Gastrocnemius medialis (tissue), 4 donors: Measurements from ENCODE around the gene OR5K1. TPM values are rescaled to one million over a fixed set of nuclear protein-coding genes. Genes with fewer than 3 reads are reported as not detected.

Source experiments
- ATAC-seq, 2 donors: fragments of 150-250 bp; one replicate each; pipeline ENCODE4 v1.9.1; 2016
- DNase-seq, 2 donors: peaks; one replicate each; pipeline ENCODE4 v3.0.0-alpha.2; 2019
- H3K27ac ChIP-seq, 4 donors: fragments of 200-600 bp; sonication (generic); 1 replicate in 1 of 4; 2 replicates in 3 of 4; pipeline ENCODE4 v1.5.1; 2016 to 2018; ENCODE audit warnings: mild to moderate bottlenecking in 2 of 4, moderate library complexity in 1 of 4
- H3K27me3 ChIP-seq, 3 donors: fragments of 200-600 bp; sonication (generic) in 2 of 3; 1 replicate in 1 of 3; 2 replicates in 2 of 3; pipeline versions ENCODE4 v1.5.1 to v1.6.0; 2016 to 2019; ENCODE audit warnings: mild to moderate bottlenecking in 1 of 3, moderate library complexity in 1 of 3
- H3K36me3 ChIP-seq, 2 donors: fragments of 200-600 bp; sonication (generic) in 1 of 2; one replicate each; pipeline ENCODE4 v1.5.1; 2017 to 2018
- H3K4me1 ChIP-seq, 2 donors: fragments of 200-600 bp; sonication (generic) in 1 of 2; one replicate each; pipeline ENCODE4 v1.5.1; 2016 to 2017; ENCODE audit warnings: mild to moderate bottlenecking in 2 of 2
- H3K4me3 ChIP-seq, 4 donors: fragments of 200-600 bp; sonication (generic) in 3 of 4; 1 replicate in 1 of 4; 2 replicates in 3 of 4; pipeline ENCODE4 v1.5.1; 2016 to 2019; ENCODE audit warnings: mild to moderate bottlenecking in 2 of 4
- H3K9me3 ChIP-seq, 3 donors: fragments of 200-600 bp; sonication (generic) in 2 of 3; 1 replicate in 1 of 3; 2 replicates in 2 of 3; pipeline ENCODE4 v1.5.1; 2016 to 2019
- POLR2A ChIP-seq, 2 donors: fragments of 450-650 bp; IDR thresholded peaks; one replicate each; pipeline ENCODE4 v1.6.1; 2017; ENCODE audit warnings: antibody characterized with exemption in 2 of 2, mild to moderate bottlenecking in 2 of 2, moderate library complexity in 2 of 2
- in situ Hi-C, 4 donors: fragments of 200-750 bp; cut with MboI; loops; one replicate each; pipeline versions ENCODE4 v1.15.0 to v1.8.0; 2017; ENCODE audit warnings: low sequenced_read_pairs in 4 of 4
- intact Hi-C: fragments of 100-400 bp; cut with DNase I; formaldehyde crosslinking; loops from one replicate; pipeline ENCODE4 v1.15.1; 2023; ENCODE audit warnings: low total_unique reads
- total RNA-seq, 4 donors: library from RNA; depleted of rRNA; stranded (reverse); fragments of >200 nt; gene quantifications; one replicate each; pipeline versions ENCODE4 v1.1.0 to v1.2.3, GENCODE V29; 2016
- TF ChIP-seq, protein P1 (sequence below), 5 experiments: fragments of 450-650 bp in 3 of 5; fragments of 200-600 bp in 2 of 5; sonication (generic) in 2 of 5; IDR thresholded peaks in 4 of 5; conservative IDR thresholded peaks in 1 of 5; 1 replicate in 4 of 5; 2 replicates in 1 of 5; pipeline ENCODE4 v1.5.1; 2016 to 2019; ENCODE audit warnings: antibody characterized with exemption in 5 of 5, mild to moderate bottlenecking in 3 of 5, moderate library complexity in 3 of 5

Gene OR5K1
- total RNA-seq, 4 donors from 2014 or later = not detected

DNA sequence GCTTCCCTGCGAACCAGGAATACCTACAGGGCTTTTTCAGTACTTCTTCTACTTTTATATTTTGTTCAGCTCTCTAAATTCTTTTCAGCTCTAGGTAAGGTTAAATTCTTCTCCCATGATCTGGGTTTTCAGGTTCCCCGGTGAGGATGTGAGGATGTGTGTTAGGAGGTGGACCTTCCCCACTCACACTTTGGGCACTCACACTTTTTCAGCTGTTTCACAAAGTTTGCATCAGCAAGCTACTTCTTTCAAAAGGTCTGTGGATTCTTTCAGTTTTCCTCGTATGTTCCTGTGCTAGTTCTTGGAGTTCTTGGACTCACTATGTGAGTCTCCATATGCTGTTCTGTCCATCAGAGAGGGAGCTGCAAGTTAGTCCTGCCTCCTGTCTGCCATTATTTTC, 20.6 kb downstream of the OR5K1 start:
- TF ChIP-seq, protein P1, sequence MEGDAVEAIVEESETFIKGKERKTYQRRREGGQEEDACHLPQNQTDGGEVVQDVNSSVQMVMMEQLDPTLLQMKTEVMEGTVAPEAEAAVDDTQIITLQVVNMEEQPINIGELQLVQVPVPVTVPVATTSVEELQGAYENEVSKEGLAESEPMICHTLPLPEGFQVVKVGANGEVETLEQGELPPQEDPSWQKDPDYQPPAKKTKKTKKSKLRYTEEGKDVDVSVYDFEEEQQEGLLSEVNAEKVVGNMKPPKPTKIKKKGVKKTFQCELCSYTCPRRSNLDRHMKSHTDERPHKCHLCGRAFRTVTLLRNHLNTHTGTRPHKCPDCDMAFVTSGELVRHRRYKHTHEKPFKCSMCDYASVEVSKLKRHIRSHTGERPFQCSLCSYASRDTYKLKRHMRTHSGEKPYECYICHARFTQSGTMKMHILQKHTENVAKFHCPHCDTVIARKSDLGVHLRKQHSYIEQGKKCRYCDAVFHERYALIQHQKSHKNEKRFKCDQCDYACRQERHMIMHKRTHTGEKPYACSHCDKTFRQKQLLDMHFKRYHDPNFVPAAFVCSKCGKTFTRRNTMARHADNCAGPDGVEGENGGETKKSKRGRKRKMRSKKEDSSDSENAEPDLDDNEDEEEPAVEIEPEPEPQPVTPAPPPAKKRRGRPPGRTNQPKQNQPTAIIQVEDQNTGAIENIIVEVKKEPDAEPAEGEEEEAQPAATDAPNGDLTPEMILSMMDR (IDR thresholded peaks at IDR 0.05 in 4 of 5, conservative IDR thresholded peaks at IDR 0.05 in 1 of 5) = no peak
- TF ChIP-seq POLR2A (IDR thresholded peaks at IDR 0.05) = no peak
- intact Hi-C loops = no loop called here
- peaks cover 0 to 4% (median 0%) of the 10 kb centered on the region in 3 donors for H3K9me3 ChIP-seq
- no peaks in the 10 kb centered on the region for H3K27me3 ChIP-seq
- no peaks in the 10 kb centered on the region for H3K4me1 ChIP-seq
- ATAC-seq (no peak), DNase-seq (no peak)
- no peak overlapping the region for H3K27ac ChIP-seq
- no peaks in the 10 kb centered on the region for H3K36me3 ChIP-seq
- in situ Hi-C loops = no loop called here
- no peak overlapping the region for H3K4me3 ChIP-seq

DNA sequence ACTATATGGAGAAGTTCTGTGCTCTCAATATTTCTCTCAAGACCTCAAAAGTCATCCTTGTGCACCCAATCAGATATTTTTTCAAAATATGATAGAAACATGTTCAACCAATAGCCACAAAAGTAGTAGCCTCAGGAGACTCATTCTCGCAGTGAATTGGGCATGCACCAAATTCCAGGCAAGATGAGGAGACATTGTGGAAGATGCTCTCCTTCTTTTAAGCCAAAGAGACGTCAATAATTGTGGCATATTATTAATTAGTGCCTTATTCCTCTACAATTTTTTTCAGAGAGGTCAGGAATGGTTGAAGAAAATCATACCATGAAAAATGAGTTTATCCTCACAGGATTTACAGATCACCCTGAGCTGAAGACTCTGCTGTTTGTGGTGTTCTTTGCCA, 34.4 kb downstream of the OR5K1 start, which contains the start of gene OR5K2:
OR5K2 (plus strand) TSS at position 301 of the 400 bp plus-strand sequence; CDS start at position 301, 0 bp downstream.
- in situ Hi-C loops = no loop called here
- no peak within 1 kb of the TSS for H3K4me3 ChIP-seq
- no peak for ATAC-seq
- no peaks in the 10 kb centered on the region for H3K27me3 ChIP-seq
- no peaks in the 10 kb centered on the region for H3K9me3 ChIP-seq
- no peak for DNase-seq
- TF ChIP-seq, protein P1 (IDR thresholded peaks at IDR 0.05 in 4 of 5, conservative IDR thresholded peaks at IDR 0.05 in 1 of 5) = no peak
- no peaks in the 10 kb centered on the region for H3K4me1 ChIP-seq
- intact Hi-C loops = no loop called here
- H3K27ac ChIP-seq = no peak within 1 kb of the TSS
- H3K36me3 ChIP-seq = no peaks in the 10 kb centered on the region

DNA sequence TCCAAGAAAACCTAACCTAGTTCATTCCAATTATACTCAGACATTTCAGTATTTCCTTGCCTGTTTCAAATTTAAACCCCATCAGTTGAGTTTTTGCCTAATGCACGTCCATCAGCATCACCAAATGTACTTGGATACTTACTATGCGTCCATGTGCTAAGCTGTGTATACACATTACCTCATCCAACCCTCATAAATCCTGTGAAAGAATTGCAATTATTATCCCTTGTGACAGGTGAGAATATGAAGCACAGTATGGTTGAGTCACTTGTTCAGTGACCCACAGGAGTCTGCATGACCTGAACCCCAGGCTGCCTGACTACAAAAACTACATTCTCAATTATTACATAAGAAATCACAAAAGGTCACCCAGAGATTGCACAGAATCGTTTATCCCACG, 37.0 kb downstream of the OR5K1 start:
- Histone ChIP-seq H3K27ac (no peak overlapping the region), H3K9me3 (no peaks in the 10 kb centered on the region), H3K36me3 (no peaks in the 10 kb centered on the region), H3K27me3 (no peaks in the 10 kb centered on the region), H3K4me1 (no peaks in the 10 kb centered on the region), H3K4me3 (no peak overlapping the region)
- ATAC-seq (no peak), DNase-seq (no peak)
- intact Hi-C loops (no loop called here), in situ Hi-C loops (no loop called here)
- TF ChIP-seq POLR2A (IDR thresholded peaks at IDR 0.05) = no peak
- TF ChIP-seq, protein P1 (IDR thresholded peaks at IDR 0.05 in 4 of 5, conservative IDR thresholded peaks at IDR 0.05 in 1 of 5) = no peak

DNA sequence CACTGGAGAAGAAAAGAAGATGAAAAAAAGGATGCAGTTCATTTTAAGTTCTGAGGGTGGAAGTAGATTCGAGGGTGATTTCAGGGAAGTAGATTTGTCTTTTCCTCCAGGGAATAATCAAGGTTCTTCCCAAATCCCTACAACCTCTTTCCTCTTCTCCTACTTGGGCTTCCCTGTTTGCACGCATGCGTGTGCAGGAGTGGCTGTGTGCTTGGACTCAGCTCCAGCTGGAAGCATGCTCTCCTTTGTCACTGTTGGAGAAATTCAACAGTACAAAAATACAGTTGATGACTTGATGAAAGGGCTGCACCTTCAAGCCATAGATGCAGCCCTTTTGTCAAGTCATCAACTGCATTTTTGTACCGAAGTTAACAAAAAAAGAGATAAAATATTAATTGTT, 38.3 kb downstream of the OR5K1 start:
- TF ChIP-seq POLR2A (IDR thresholded peaks at IDR 0.05) = no peak
- TF ChIP-seq, protein P1 (IDR thresholded peaks at IDR 0.05 in 4 of 5, conservative IDR thresholded peaks at IDR 0.05 in 1 of 5) = no peak
- Histone ChIP-seq H3K9me3 (no peaks in the 10 kb centered on the region), H3K4me1 (no peaks in the 10 kb centered on the region), H3K27ac (no peak overlapping the region), H3K4me3 (no peak overlapping the region), H3K27me3 (no peaks in the 10 kb centered on the region), H3K36me3 (no peaks in the 10 kb centered on the region)
- intact Hi-C loops = no loop called here
- ATAC-seq = no peak
- in situ Hi-C loops = no loop called here
- DNase-seq = no peak

DNA sequence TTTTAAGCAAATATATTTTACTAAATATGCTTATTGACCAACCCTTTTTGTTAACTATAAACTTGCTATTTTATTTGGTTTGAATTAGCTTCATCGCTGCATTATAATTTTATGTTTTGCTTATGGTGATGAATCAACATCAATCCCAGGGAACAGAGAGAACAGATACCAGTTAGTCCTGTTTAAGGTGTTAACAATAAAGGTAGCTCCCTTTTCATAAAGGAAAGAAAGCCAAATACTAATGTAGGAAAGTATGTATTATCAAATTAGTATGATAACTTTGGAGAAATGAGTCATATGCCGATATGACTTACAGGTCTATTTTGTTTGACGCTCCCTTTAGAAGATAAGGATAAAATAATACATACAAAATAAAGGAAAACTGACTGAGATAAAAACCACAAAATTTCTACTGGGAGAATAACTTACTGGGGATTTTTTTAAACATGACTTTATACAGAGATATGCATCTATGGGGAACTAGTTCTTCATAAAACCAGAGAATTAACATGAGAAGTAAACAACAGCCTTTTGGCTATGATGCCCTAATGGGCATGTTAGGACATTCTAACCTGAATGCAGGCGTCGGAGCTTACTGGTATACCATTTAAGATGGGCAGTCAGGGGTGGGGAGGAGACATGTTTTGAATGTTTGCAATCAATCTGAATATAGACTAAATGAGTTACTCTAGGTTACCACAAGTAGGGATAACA, 39.0 kb downstream of the OR5K1 start:
- Histone ChIP-seq H3K36me3 (no peaks in the 10 kb centered on the region), H3K27ac (no peak overlapping the region), H3K9me3 (no peaks in the 10 kb centered on the region), H3K4me3 (no peak overlapping the region), H3K4me1 (no peaks in the 10 kb centered on the region), H3K27me3 (no peaks in the 10 kb centered on the region)
- in situ Hi-C loops (no loop called here), intact Hi-C loops (no loop called here)
- ATAC-seq (no peak), DNase-seq (no peak)
- TF ChIP-seq POLR2A (IDR thresholded peaks at IDR 0.05) = no peak
- TF ChIP-seq, protein P1 (IDR thresholded peaks at IDR 0.05 in 4 of 5, conservative IDR thresholded peaks at IDR 0.05 in 1 of 5) = no peak
